Duodenal mucosa (tissue), 2 donors: ENCODE results near the gene ABHD2.
"Not testable (repeated sequence)": the region's sequence is repeated elsewhere in the genome, so short reads cannot be mapped to it uniquely, and the experiment has no call there.

Experiments used
- H3K27ac ChIP-seq: one replicate; pipeline ENCODE4 v1.7.0; 2013; ENCODE audit warnings: low read depth, low read length
- H3K27me3 ChIP-seq, 2 donors: one replicate each; pipeline ENCODE4 v1.7.0; 2013; ENCODE audit warnings: low read length in 2 of 2, control low read depth in 1 of 2; ENCODE audit not compliant: insufficient read depth in 2 of 2, control insufficient read depth in 1 of 2
- H3K36me3 ChIP-seq, 2 donors: one replicate each; pipeline ENCODE4 v1.7.0; 2013; ENCODE audit warnings: low read length in 2 of 2, control low read depth in 1 of 2; ENCODE audit not compliant: insufficient read depth in 2 of 2, control insufficient read depth in 1 of 2
- H3K4me1 ChIP-seq, 2 donors: one replicate each; pipeline ENCODE4 v1.7.0; 2013; ENCODE audit warnings: low read length in 2 of 2, control low read depth in 1 of 2; ENCODE audit not compliant: insufficient read depth in 2 of 2, control insufficient read depth in 1 of 2
- H3K4me3 ChIP-seq, 2 donors: one replicate each; pipeline ENCODE4 v1.7.0; 2013; ENCODE audit warnings: low read length in 2 of 2, low read depth in 1 of 2
- H3K9ac ChIP-seq, 2 donors: one replicate each; pipeline ENCODE4 v1.7.0; 2013; ENCODE audit warnings: low read length in 2 of 2, low read depth in 1 of 2
- H3K9me3 ChIP-seq, 2 donors: one replicate each; pipeline ENCODE4 v1.7.0; 2013; ENCODE audit warnings: low read length in 2 of 2, control low read depth in 1 of 2; ENCODE audit not compliant: control insufficient read depth in 1 of 2

Gene ABHD2

GRCh38 chr15:89136818-89137772, 48.8 kb downstream of the ABHD2 start:
- H3K4me3 ChIP-seq, result no peak overlapping the region
- H3K27ac ChIP-seq, result no peak overlapping the region
- H3K27me3 ChIP-seq, result no peaks in the 10 kb centered on the region
- no peak overlapping the region for H3K9ac ChIP-seq
- H3K36me3 ChIP-seq, result peaks cover under 1 to 22% of the 10 kb centered on the region in 2 donors
- H3K9me3 ChIP-seq, result no peaks in the 10 kb centered on the region
- peaks cover 16 to 28% of the 10 kb centered on the region in 2 donors for H3K4me1 ChIP-seq

- Histone ChIP-seq H3K4me1 (peaks cover 9 to 23% of the 10 kb centered on the region in 2 donors), H3K9ac (no peak overlapping the region), H3K9me3 (no peaks in the 10 kb centered on the region)
Observed at GRCh38 chr15:89137926-89138325, 49.7 kb downstream of the ABHD2 start.

GRCh38 chr15:89138999-89139612, 50.9 kb downstream of the ABHD2 start:
- H3K27me3 ChIP-seq, result no peaks in the 10 kb centered on the region
- no peaks in the 10 kb centered on the region for H3K9me3 ChIP-seq
- H3K36me3 ChIP-seq, result peaks cover 6 to 29% of the 10 kb centered on the region in 2 donors
- H3K9ac ChIP-seq, result no peak overlapping the region
- no peak overlapping the region for H3K4me3 ChIP-seq
- no peak overlapping the region for H3K27ac ChIP-seq
- H3K4me1 ChIP-seq, result peaks cover 8 to 18% of the 10 kb centered on the region in 2 donors

More at GRCh38 chr15:89137926-89138325, 49.7 kb downstream of the ABHD2 start:
- Histone ChIP-seq H3K27me3 (no peaks in the 10 kb centered on the region), H3K4me3 (no peak overlapping the region), H3K27ac (no peak overlapping the region), H3K36me3 (peaks cover 6 to 29% of the 10 kb centered on the region in 2 donors)

- Histone ChIP-seq H3K4me1 (peaks cover 8 to 18% of the 10 kb centered on the region in 2 donors), H3K36me3 (peaks cover 6 to 29% of the 10 kb centered on the region in 2 donors), H3K27ac (no peak overlapping the region), H3K4me3 (no peak overlapping the region), H3K27me3 (no peaks in the 10 kb centered on the region), H3K9me3 (no peaks in the 10 kb centered on the region), H3K9ac (no peak overlapping the region)
Observed at GRCh38 chr15:89139613-89140499, 51.6 kb downstream of the ABHD2 start.

GRCh38 chr15:89140595-89140994, 52.3 kb downstream of the ABHD2 start:
- H3K27ac ChIP-seq, result no peak overlapping the region

GRCh38 chr15:89141159-89141558, 52.9 kb downstream of the ABHD2 start:
- not testable (repeated sequence) for H3K9me3 ChIP-seq, H3K27ac ChIP-seq, H3K4me3 ChIP-seq, H3K27me3 ChIP-seq, H3K9ac ChIP-seq
- H3K4me1 ChIP-seq, result peaks cover 8 to 18% of the 10 kb centered on the region in 2 donors
- peaks cover 6 to 26% of the 10 kb centered on the region in 2 donors for H3K36me3 ChIP-seq

More at GRCh38 chr15:89140595-89140994, 52.3 kb downstream of the ABHD2 start:
- Histone ChIP-seq H3K4me1 (peaks cover 8 to 18% of the 10 kb centered on the region in 2 donors), H3K9ac (no peak overlapping the region), H3K4me3 (no peak overlapping the region), H3K27me3 (no peaks in the 10 kb centered on the region), H3K36me3 (peaks cover 6 to 29% of the 10 kb centered on the region in 2 donors), H3K9me3 (no peaks in the 10 kb centered on the region)

- Histone ChIP-seq H3K36me3 (peaks cover 6 to 21% of the 10 kb centered on the region in 2 donors), H3K27me3 (no peaks in the 10 kb centered on the region), H3K4me1 (peaks cover 2 to 16% of the 10 kb centered on the region in 2 donors), H3K4me3 (no peak overlapping the region), H3K9ac (no peak overlapping the region), H3K27ac (no peak overlapping the region), H3K9me3 (no peaks in the 10 kb centered on the region)
Observed at GRCh38 chr15:89141885-89142284, 53.6 kb downstream of the ABHD2 start.

GRCh38 chr15:89142423-89142822, 54.2 kb downstream of the ABHD2 start:
- H3K36me3 ChIP-seq, result peaks cover 6 to 21% of the 10 kb centered on the region in 2 donors
- H3K4me1 ChIP-seq, result peaks cover 0 to 11% of the 10 kb centered on the region in 2 donors
- no peak overlapping the region for H3K9ac ChIP-seq
- no peak overlapping the region for H3K27ac ChIP-seq
- no peak overlapping the region for H3K4me3 ChIP-seq
- no peaks in the 10 kb centered on the region for H3K9me3 ChIP-seq
- H3K27me3 ChIP-seq, result no peaks in the 10 kb centered on the region

GRCh38 chr15:89143503-89144162, 55.4 kb downstream of the ABHD2 start:
- Histone ChIP-seq H3K4me3 (no peak overlapping the region), H3K36me3 (peaks cover 6 to 23% of the 10 kb centered on the region in 2 donors), H3K27ac (no peak overlapping the region), H3K4me1 (peaks cover 4 to 8% of the 10 kb centered on the region in 2 donors), H3K9me3 (no peaks in the 10 kb centered on the region), H3K27me3 (no peaks in the 10 kb centered on the region), H3K9ac (no peak overlapping the region)
